Dedifferentiated amniotic fluid mesenchymal stem cell (primary cell): ENCODE measurements around the gene RCAN2.
"Not testable (repeated sequence)": the region's sequence is repeated elsewhere in the genome, so short reads cannot be mapped to it uniquely, and the experiment has no call there.

Experiments used
- DNase-seq: peaks from one replicate; pipeline ENCODE4 v3.0.0-alpha.2; 2016; ENCODE audit errors: extremely low spot score

RCAN2 gene

GRCh38 chr6:46390153-46390876 is 100.9 kb downstream of the RCAN2 start:
- no peak for DNase-seq

GRCh38 chr6:46387728-46388127 is 103.5 kb downstream of the RCAN2 start:
- not testable (repeated sequence) for DNase-seq

- no peak for DNase-seq
These were observed 109.7 kb downstream of the RCAN2 start for GRCh38 chr6:46381579-46381978.

- no peak for DNase-seq
These were observed 110.2 kb downstream of the RCAN2 start for GRCh38 chr6:46381057-46381456.

GRCh38 chr6:46380152-46380807 is 111.0 kb downstream of the RCAN2 start:
- no peak for DNase-seq

GRCh38 chr6:46378882-46379416 is 112.3 kb downstream of the RCAN2 start:
- no peak for DNase-seq

- no peak for DNase-seq
These were observed 112.9 kb downstream of the RCAN2 start for GRCh38 chr6:46378161-46378881.

- no peak for DNase-seq
These were observed 114.0 kb downstream of the RCAN2 start for GRCh38 chr6:46377209-46377608.

GRCh38 chr6:46376562-46377061 is 114.6 kb downstream of the RCAN2 start:
- no peak for DNase-seq

GRCh38 chr6:46370622-46371021 is 120.6 kb downstream of the RCAN2 start:
- DNase-seq, result no peak

- no peak for DNase-seq
These were observed 123.1 kb downstream of the RCAN2 start for GRCh38 chr6:46368169-46368536.

- DNase-seq, result no peak
These were observed 123.7 kb downstream of the RCAN2 start for GRCh38 chr6:46367354-46368168.

- no peak for DNase-seq
These were observed 124.9 kb downstream of the RCAN2 start for GRCh38 chr6:46366190-46366900.

GRCh38 chr6:46357591-46357990 is 133.7 kb downstream of the RCAN2 start:
- DNase-seq, result no peak

- no peak for DNase-seq
These were observed 134.7 kb downstream of the RCAN2 start for GRCh38 chr6:46356543-46356942.

GRCh38 chr6:46353528-46353927 is 137.7 kb downstream of the RCAN2 start:
- no peak for DNase-seq

GRCh38 chr6:46352541-46353268 is 138.5 kb downstream of the RCAN2 start:
- DNase-seq, result no peak

- DNase-seq, result no peak
These were observed 140.5 kb downstream of the RCAN2 start for GRCh38 chr6:46350714-46351113.

- no peak for DNase-seq
These were observed 143.6 kb downstream of the RCAN2 start for GRCh38 chr6:46347669-46348068.

GRCh38 chr6:46340246-46340645 is 151.0 kb downstream of the RCAN2 start:
- DNase-seq, result no peak
